CD4-positive, alpha-beta memory T cell (primary cell): Measurements from ENCODE around the gene MINAR1. TPM values are rescaled to one million over a fixed set of nuclear protein-coding genes. Genes with fewer than 3 reads are reported as not detected.
"Not testable (repeated sequence)": the region's sequence is repeated elsewhere in the genome, so short reads cannot be mapped to it uniquely, and the experiment has no call there.

Experiments
- CTCF ChIA-PET: fragments of 350-600 bp; sonication (Branson Sonifier 250); formaldehyde crosslinking; loops from one replicate; lab custom pipeline; 2021; ENCODE audit warnings: inconsistent platforms; ENCODE audit not compliant: partially characterized antibody; lab: Charles Lee
- POLR2A ChIA-PET: fragments of 350-600 bp; sonication (Branson Sonifier 250); formaldehyde crosslinking; loops from one replicate; lab custom pipeline; 2021; ENCODE audit not compliant: partially characterized antibody; lab: Charles Lee
- DNase-seq, 5 donors: peaks; one replicate each; pipeline versions ENCODE4 v3.0.0 to v3.0.0-alpha.2; 2020 to 2022; ENCODE audit warnings: mixed read lengths in 1 of 5
- H3K27ac ChIP-seq: one replicate; pipeline ENCODE4 v1.7.0; 2013; ENCODE audit warnings: low read depth, low read length
- H3K27me3 ChIP-seq: 2 replicates; pipeline ENCODE4 v1.7.0; 2013; ENCODE audit warnings: mild to moderate bottlenecking, low read length, moderate library complexity; ENCODE audit not compliant: insufficient read depth
- H3K36me3 ChIP-seq: 2 replicates; pipeline ENCODE4 v1.7.0; 2013; ENCODE audit warnings: mild to moderate bottlenecking, low read length, moderate library complexity; ENCODE audit not compliant: insufficient read depth
- H3K4me1 ChIP-seq: 2 replicates; pipeline ENCODE4 v1.7.0; 2013; ENCODE audit warnings: mild to moderate bottlenecking, low read length, moderate library complexity; ENCODE audit not compliant: insufficient read depth
- H3K4me3 ChIP-seq, 2 donors: one replicate each; pipeline ENCODE4 v1.7.0; 2013; ENCODE audit warnings: low read length in 2 of 2, mild to moderate bottlenecking in 1 of 2
- H3K9me3 ChIP-seq, 2 donors: one replicate each; pipeline ENCODE4 v1.7.0; 2013; ENCODE audit warnings: low read length in 2 of 2, control low read depth in 1 of 2; ENCODE audit not compliant: control insufficient read depth in 1 of 2
- H3K27ac Mint-ChIP-seq, 7 donors: one replicate each; pipeline ENCODE4 v1.8.0; 2020 to 2021; ENCODE audit warnings: mixed read lengths in 7 of 7, mild to moderate bottlenecking in 6 of 7, inconsistent platforms in 3 of 7, moderate library complexity in 3 of 7
- H3K27me3 Mint-ChIP-seq, 2 donors: one replicate each; pipeline ENCODE4 v1.8.0; 2020 to 2021; ENCODE audit warnings: mixed read lengths in 2 of 2
- H3K36me3 Mint-ChIP-seq, 2 donors: one replicate each; pipeline ENCODE4 v1.8.0; 2020 to 2021; ENCODE audit warnings: mixed read lengths in 2 of 2, inconsistent platforms in 1 of 2, mild to moderate bottlenecking in 1 of 2
- H3K4me1 Mint-ChIP-seq, 4 donors: one replicate each; pipeline ENCODE4 v1.8.0; 2020 to 2021; ENCODE audit warnings: mixed read lengths in 4 of 4, mild to moderate bottlenecking in 1 of 4
- H3K4me3 Mint-ChIP-seq, 8 donors: one replicate each; pipeline ENCODE4 v1.8.0; 2020 to 2021; ENCODE audit warnings: mixed read lengths in 8 of 8, mild to moderate bottlenecking in 7 of 8, moderate library complexity in 6 of 8, inconsistent platforms in 3 of 8
- H3K9me3 Mint-ChIP-seq, 8 donors: one replicate each; pipeline ENCODE4 v1.8.0; 2020 to 2021; ENCODE audit warnings: mixed read lengths in 8 of 8, mild to moderate bottlenecking in 5 of 8, inconsistent platforms in 3 of 8, moderate library complexity in 1 of 8
- intact Hi-C: fragments of 100-400 bp; cut with micrococcal nuclease; formaldehyde crosslinking; loops from one replicate; pipeline ENCODE4 v1.15.1; 2023
- polyA plus RNA-seq, 2 donors: library from polyadenylated mRNA; unstranded; fragments of 300-500 nt; fragmentation: Illumina TruSeq; gene quantifications; one replicate each; pipeline ENCODE4 v1.2.3, GENCODE V29; 2021
- total RNA-seq, 2 experiments: library from RNA; stranded (reverse); gene quantifications; one replicate each; pipeline ENCODE4 v1.2.3, GENCODE V29; 2021

MINAR1 gene
- total and polyA plus RNA-seq, 4 experiments from 2014 or later = 0.07 to 0.32 (median 0.30) TPM; not detected in 1

- Mint-ChIP-seq H3K36me3 (peaks cover 0 to 25% of the 10 kb centered on the region in 2 donors), H3K27me3 (no peaks in the 10 kb centered on the region), H3K27ac (no peak overlapping the region), H3K9me3 (no peaks in the 10 kb centered on the region), H3K4me3 (no peak overlapping the region), H3K4me1 (no peaks in the 10 kb centered on the region)
- Histone ChIP-seq H3K9me3 (no peaks in the 10 kb centered on the region), H3K4me3 (no peak overlapping the region), H3K27me3 (no peaks in the 10 kb centered on the region), H3K36me3 (no peaks in the 10 kb centered on the region), H3K4me1 (no peaks in the 10 kb centered on the region), H3K27ac (no peak overlapping the region)
- no peak for DNase-seq
- CTCF ChIA-PET = interaction anchor here (0.9 to 1.5 kb wide), 2 partner anchors 36 to 37 kb away, joined by 3 to 4 read pairs; no protein-coding TSS in a partner anchor
- POLR2A ChIA-PET = no interaction called here
- intact Hi-C loops = no loop called here
Observed at GRCh38 chr15:79416876-79417275, 15.3 kb upstream of the MINAR1 start.

- Histone ChIP-seq H3K36me3 (no peaks in the 10 kb centered on the region), H3K4me3 (no peak overlapping the region), H3K4me1 (no peaks in the 10 kb centered on the region), H3K27ac (no peak overlapping the region), H3K27me3 (no peaks in the 10 kb centered on the region), H3K9me3 (no peaks in the 10 kb centered on the region)
- no peak for DNase-seq
- no peak overlapping the region for H3K4me3 Mint-ChIP-seq
- ChIA-PET CTCF (no interaction called here), POLR2A (no interaction called here)
- peaks cover 0 to 11% of the 10 kb centered on the region in 2 donors for H3K36me3 Mint-ChIP-seq
- no peaks in the 10 kb centered on the region for H3K27me3 Mint-ChIP-seq
- no peaks in the 10 kb centered on the region for H3K4me1 Mint-ChIP-seq
- no peak overlapping the region for H3K27ac Mint-ChIP-seq
- no peaks in the 10 kb centered on the region for H3K9me3 Mint-ChIP-seq
- intact Hi-C loops = no loop called here
Observed at GRCh38 chr15:79418693-79419279, 13.3 kb upstream of the MINAR1 start.

DNA sequence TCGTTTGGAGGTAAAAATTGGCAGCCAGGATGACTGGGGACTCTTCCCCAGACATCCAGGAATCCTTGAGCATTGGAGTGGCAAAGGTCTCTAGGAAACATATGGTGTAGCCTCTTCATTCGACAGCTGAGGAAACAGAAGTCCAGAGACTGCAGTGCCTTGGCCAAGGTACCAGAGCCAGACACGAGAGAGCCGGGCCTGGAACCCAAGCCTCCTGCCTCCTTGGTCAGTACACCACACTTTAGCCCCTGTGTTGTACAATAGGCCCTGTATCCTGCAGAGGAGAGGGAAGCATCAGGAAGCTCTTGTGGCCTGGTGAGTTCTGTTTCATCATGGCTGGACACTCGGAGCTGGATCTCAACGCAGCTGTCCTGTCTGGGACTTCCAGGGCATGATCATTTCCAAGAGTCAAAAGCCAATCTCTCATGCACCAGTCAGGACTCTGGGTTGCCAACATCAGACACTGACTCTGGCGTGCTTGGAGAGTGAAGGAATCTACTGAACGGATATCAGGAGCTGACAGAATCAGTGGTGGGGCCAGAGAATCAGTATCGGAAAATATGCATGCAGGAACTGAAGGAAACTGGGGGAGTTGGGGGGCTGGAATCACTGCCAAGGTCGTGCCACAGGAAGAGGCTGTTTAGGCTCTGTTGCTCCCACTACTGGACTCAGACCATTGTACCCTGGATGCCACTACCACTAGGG is 6.4 kb upstream of the MINAR1 start:
- H3K9me3 Mint-ChIP-seq = peaks cover 0 to 5% (median under 1%) of the 10 kb centered on the region in 8 donors
- Histone ChIP-seq H3K4me1 (no peaks in the 10 kb centered on the region), H3K36me3 (no peaks in the 10 kb centered on the region), H3K27ac (no peak overlapping the region), H3K27me3 (peaks cover 10% of the 10 kb centered on the region), H3K9me3 (no peaks in the 10 kb centered on the region), H3K4me3 (no peak overlapping the region)
- H3K4me3 Mint-ChIP-seq = no peak overlapping the region
- DNase-seq = no peak
- ChIA-PET POLR2A (no interaction called here), CTCF (no interaction called here)
- peaks cover 0 to 8% (median 0%) of the 10 kb centered on the region in 4 donors for H3K4me1 Mint-ChIP-seq
- H3K27me3 Mint-ChIP-seq = peaks cover 20 to 24% of the 10 kb centered on the region in 2 donors
- H3K27ac Mint-ChIP-seq = no peak overlapping the region
- intact Hi-C loops = no loop called here
- peaks cover 0 to 4% of the 10 kb centered on the region in 2 donors for H3K36me3 Mint-ChIP-seq

- H3K4me3 ChIP-seq, DNase-seq, H3K4me3 Mint-ChIP-seq, H3K36me3 Mint-ChIP-seq, H3K27ac ChIP-seq, H3K9me3 ChIP-seq, CTCF ChIA-PET, H3K9me3 Mint-ChIP-seq, H3K4me1 ChIP-seq, H3K36me3 ChIP-seq, intact Hi-C loops: not testable (repeated sequence)
- POLR2A ChIA-PET = interaction anchor here (1.1 kb wide), 1 partner anchor 12 kb away, joined by 3 read pairs; no protein-coding TSS in a partner anchor
- H3K4me1 Mint-ChIP-seq = peaks cover 4 to 12% (median 5%) of the 10 kb centered on the region in 4 donors
- peaks cover 12% of the 10 kb centered on the region for H3K27me3 ChIP-seq
- H3K27me3 Mint-ChIP-seq = peaks cover 24 to 32% of the 10 kb centered on the region in 2 donors
- peak overlapping the region in 1 of 7 donors; percentile 71 for H3K27ac Mint-ChIP-seq
Observed at GRCh38 chr15:79426899-79427298, 5.2 kb upstream of the MINAR1 start.

GRCh38 chr15:79427781-79428598 is 4.1 kb upstream of the MINAR1 start:
- Histone ChIP-seq H3K27me3 (peaks cover 12% of the 10 kb centered on the region), H3K4me1 (no peaks in the 10 kb centered on the region), H3K36me3 (no peaks in the 10 kb centered on the region), H3K9me3 (no peaks in the 10 kb centered on the region), H3K4me3 (no peak overlapping the region), H3K27ac (no peak overlapping the region)
- intact Hi-C loops = no loop called here
- Mint-ChIP-seq H3K27me3 (peaks cover 27 to 38% of the 10 kb centered on the region in 2 donors), H3K4me3 (no peak overlapping the region), H3K27ac (no peak overlapping the region), H3K36me3 (peaks cover 0 to 4% of the 10 kb centered on the region in 2 donors), H3K9me3 (peaks cover 0 to 5% (median under 1%) of the 10 kb centered on the region in 8 donors), H3K4me1 (peaks cover 4 to 12% (median 7%) of the 10 kb centered on the region in 4 donors)
- DNase-seq = no peak
- ChIA-PET CTCF (no interaction called here), POLR2A (interaction anchor here (1.1 kb wide), 1 partner anchor 13 kb away, joined by 3 read pairs; no protein-coding TSS in a partner anchor)

- Mint-ChIP-seq H3K27ac (no peak overlapping the region), H3K27me3 (peaks cover 38 to 55% of the 10 kb centered on the region in 2 donors)
- POLR2A ChIA-PET = no interaction called here
Observed at GRCh38 chr15:79430901-79431635, 1.1 kb upstream of the MINAR1 start.

More at GRCh38 chr15:79430901-79431635, 1.1 kb upstream of the MINAR1 start:
- H3K4me1 ChIP-seq = no peaks in the 10 kb centered on the region
- no peak overlapping the region for H3K27ac ChIP-seq
- Mint-ChIP-seq H3K4me1 (peaks cover 4 to 12% (median 7%) of the 10 kb centered on the region in 4 donors), H3K9me3 (peaks cover 0 to 3% (median 0%) of the 10 kb centered on the region in 8 donors), H3K4me3 (peak overlapping the region in 2 of 8 donors; percentile 33 to 72), H3K36me3 (peaks cover 0 to 4% of the 10 kb centered on the region in 2 donors)
- DNase-seq = no peak
- H3K4me3 ChIP-seq = no peak overlapping the region
- no peaks in the 10 kb centered on the region for H3K36me3 ChIP-seq
- H3K9me3 ChIP-seq = no peaks in the 10 kb centered on the region
- peaks cover 12% of the 10 kb centered on the region for H3K27me3 ChIP-seq
- CTCF ChIA-PET = no interaction called here
- intact Hi-C loops = no loop called here
